ENCODE measurements around the gene CHST13. TPM values are rescaled to one million over a fixed set of nuclear protein-coding genes. Genes with fewer than 3 reads are reported as not detected.
"Not testable (repeated sequence)": the region's sequence is repeated elsewhere in the genome, so short reads cannot be mapped to it uniquely, and the experiment has no call there.

The CHST13 gene
- total RNA-seq, 2 donors from 2014 or later = 1.6 to 6.7 TPM

GRCh38 chr3:126533506-126533905 is 9.6 kb downstream of the CHST13 start:
- Mint-ChIP-seq H3K9me3 (no peaks in the 10 kb centered on the region), H3K4me3 (no peak overlapping the region), H3K4me1 (no peaks in the 10 kb centered on the region), H3K27ac (no peak overlapping the region), H3K36me3 (ENCODE audit: low read depth) (no peaks in the 10 kb centered on the region), H3K27me3 (ENCODE audit: insufficient read depth) (peaks cover 10% of the 10 kb centered on the region)
- TF ChIP-seq CTCF (conservative IDR thresholded peaks at IDR 0.05) = no peak
- Histone ChIP-seq H3K9me3 (ENCODE audit: control insufficient read depth, low read length) (no peaks in the 10 kb centered on the region), H3K4me3 (ENCODE audit: low read length) (no peak overlapping the region), H3K9ac (ENCODE audit: extremely low read depth, low read length, poor library complexity, severe bottlenecking) (no peak overlapping the region), H3K36me3 (ENCODE audit: control insufficient read depth, insufficient read depth, low read length) (no peaks in the 10 kb centered on the region), H3K4me1 (ENCODE audit: control insufficient read depth, insufficient read depth, low read length) (no peaks in the 10 kb centered on the region), H3K27ac (ENCODE audit: low read depth, low read length) (no peak overlapping the region), H3K27me3 (ENCODE audit: control insufficient read depth, insufficient read depth, low read length, poor library complexity, severe bottlenecking) (peaks cover 25% of the 10 kb centered on the region)
- no peak for DNase-seq

- not testable (repeated sequence) for H3K36me3 Mint-ChIP-seq (ENCODE audit: low read depth); H3K36me3 ChIP-seq (ENCODE audit: control insufficient read depth, insufficient read depth, low read length); H3K9me3 ChIP-seq (ENCODE audit: control insufficient read depth, low read length); H3K9ac ChIP-seq (ENCODE audit: extremely low read depth, low read length, poor library complexity, severe bottlenecking); H3K4me3 Mint-ChIP-seq; H3K4me3 ChIP-seq (ENCODE audit: low read length); H3K27ac ChIP-seq (ENCODE audit: low read depth, low read length); H3K9me3 Mint-ChIP-seq; H3K27me3 Mint-ChIP-seq (ENCODE audit: insufficient read depth); H3K4me1 ChIP-seq (ENCODE audit: control insufficient read depth, insufficient read depth, low read length); H3K27ac Mint-ChIP-seq; H3K4me1 Mint-ChIP-seq; DNase-seq
- H3K27me3 ChIP-seq (ENCODE audit: control insufficient read depth, insufficient read depth, low read length, poor library complexity, severe bottlenecking) = peaks cover 25% of the 10 kb centered on the region
- 88 to 92% methylated on average over 2 to 7 of the region's 7 CpGs for WGBS, 2 experiments (ENCODE audit: insufficient coverage in 1 of 2, insufficient read length in 1 of 2)
Observed at GRCh38 chr3:126534716-126535115, 10.8 kb downstream of the CHST13 start.

GRCh38 chr3:126535636-126536035 is 11.7 kb downstream of the CHST13 start:
- no peak overlapping the region for H3K4me3 Mint-ChIP-seq
- H3K9me3 ChIP-seq (ENCODE audit: control insufficient read depth, low read length) = no peaks in the 10 kb centered on the region
- H3K4me3 ChIP-seq (ENCODE audit: low read length) = no peak overlapping the region
- no peaks in the 10 kb centered on the region for H3K9me3 Mint-ChIP-seq
- H3K27ac Mint-ChIP-seq = no peak overlapping the region
- H3K27me3 Mint-ChIP-seq (ENCODE audit: insufficient read depth) = peaks cover 10% of the 10 kb centered on the region
- H3K4me1 Mint-ChIP-seq = no peaks in the 10 kb centered on the region
- H3K4me1 ChIP-seq (ENCODE audit: control insufficient read depth, insufficient read depth, low read length) = no peaks in the 10 kb centered on the region
- no peak overlapping the region for H3K9ac ChIP-seq (ENCODE audit: extremely low read depth, low read length, poor library complexity, severe bottlenecking)
- H3K27me3 ChIP-seq (ENCODE audit: control insufficient read depth, insufficient read depth, low read length, poor library complexity, severe bottlenecking) = peaks cover 25% of the 10 kb centered on the region
- no peak overlapping the region for H3K27ac ChIP-seq (ENCODE audit: low read depth, low read length)
- DNase-seq = no peak
- no peaks in the 10 kb centered on the region for H3K36me3 ChIP-seq (ENCODE audit: control insufficient read depth, insufficient read depth, low read length)
- no peaks in the 10 kb centered on the region for H3K36me3 Mint-ChIP-seq (ENCODE audit: low read depth)
- no peak for TF ChIP-seq CTCF (conservative IDR thresholded peaks at IDR 0.05)

GRCh38 chr3:126536126-126536525 is 12.2 kb downstream of the CHST13 start:
- no peak for DNase-seq
- peaks cover 14% of the 10 kb centered on the region for H3K27me3 Mint-ChIP-seq (ENCODE audit: insufficient read depth)
- no peak overlapping the region for H3K4me3 ChIP-seq (ENCODE audit: low read length)

More at GRCh38 chr3:126536126-126536525, 12.2 kb downstream of the CHST13 start:
- H3K9me3 ChIP-seq (ENCODE audit: control insufficient read depth, low read length) = no peaks in the 10 kb centered on the region
- no peaks in the 10 kb centered on the region for H3K9me3 Mint-ChIP-seq
- no peaks in the 10 kb centered on the region for H3K36me3 ChIP-seq (ENCODE audit: control insufficient read depth, insufficient read depth, low read length)
- peaks cover 25% of the 10 kb centered on the region for H3K27me3 ChIP-seq (ENCODE audit: control insufficient read depth, insufficient read depth, low read length, poor library complexity, severe bottlenecking)
- no peak overlapping the region for H3K9ac ChIP-seq (ENCODE audit: extremely low read depth, low read length, poor library complexity, severe bottlenecking)
- H3K27ac ChIP-seq (ENCODE audit: low read depth, low read length) = no peak overlapping the region
- H3K27ac Mint-ChIP-seq = no peak overlapping the region
- no peaks in the 10 kb centered on the region for H3K4me1 ChIP-seq (ENCODE audit: control insufficient read depth, insufficient read depth, low read length)
- H3K36me3 Mint-ChIP-seq (ENCODE audit: low read depth) = no peaks in the 10 kb centered on the region
- no peaks in the 10 kb centered on the region for H3K4me1 Mint-ChIP-seq
- TF ChIP-seq CTCF (conservative IDR thresholded peaks at IDR 0.05) = no peak
- H3K4me3 Mint-ChIP-seq = no peak overlapping the region
- 38 to 82% methylated on average over 1 to 3 of the region's 3 CpGs for WGBS, 2 experiments (ENCODE audit: insufficient coverage in 1 of 2, insufficient read length in 1 of 2)
